ENCODE data around the gene SETBP1. TPM values are rescaled to one million over a fixed set of nuclear protein-coding genes. Genes with fewer than 3 reads are reported as not detected.

Gene SETBP1
- total RNA-seq, 2 donors from 2014 or later, result 77.9 to 79.6 TPM

- peaks cover 54 to 56% of the 10 kb centered on the region in 2 donors for H3K4me1 Mint-ChIP-seq (ENCODE audit: low read depth in 2 of 2)
- H3K36me3 Mint-ChIP-seq, result peaks cover 26% of the 10 kb centered on the region
- H3K27me3 Mint-ChIP-seq, result no peaks in the 10 kb centered on the region
- peak overlapping the region; percentile 71 to 97 for H3K27ac Mint-ChIP-seq
- H3K9me3 Mint-ChIP-seq, result no peaks in the 10 kb centered on the region
- H3K4me3 Mint-ChIP-seq, result peak overlapping the region; percentile 67
- ATAC-seq (peak in 1 of 2 donors; percentile 29), DNase-seq (ENCODE audit: low spot score) (no peak)
Observed at GRCh38 chr18:44702594-44702993, 21.9 kb downstream of the SETBP1 start.

- Mint-ChIP-seq H3K27me3 (no peaks in the 10 kb centered on the region), H3K36me3 (peaks cover 22% of the 10 kb centered on the region), H3K9me3 (no peaks in the 10 kb centered on the region), H3K4me1 (ENCODE audit: low read depth in 2 of 2) (peaks cover 57 to 63% of the 10 kb centered on the region in 2 donors), H3K4me3 (no peak overlapping the region), H3K27ac (peak overlapping the region in 1 of 2 donors; percentile 45)
- DNase-seq (ENCODE audit: low spot score) (no peak), ATAC-seq (no peak)
Observed at GRCh38 chr18:44704135-44704789, 23.6 kb downstream of the SETBP1 start.

- H3K27me3 Mint-ChIP-seq, result no peaks in the 10 kb centered on the region
- DNase-seq (ENCODE audit: low spot score) (no peak), ATAC-seq (no peak)
- H3K27ac Mint-ChIP-seq, result no peak overlapping the region
- H3K4me1 Mint-ChIP-seq (ENCODE audit: low read depth in 2 of 2), result peaks cover 58 to 64% of the 10 kb centered on the region in 2 donors
- peaks cover 22% of the 10 kb centered on the region for H3K36me3 Mint-ChIP-seq
- H3K9me3 Mint-ChIP-seq, result no peaks in the 10 kb centered on the region
- H3K4me3 Mint-ChIP-seq, result no peak overlapping the region
Observed at GRCh38 chr18:44705075-44705675, 24.5 kb downstream of the SETBP1 start.

- Mint-ChIP-seq H3K36me3 (peaks cover 16% of the 10 kb centered on the region), H3K27me3 (no peaks in the 10 kb centered on the region), H3K4me3 (no peak overlapping the region), H3K4me1 (ENCODE audit: low read depth in 2 of 2) (peaks cover 51 to 53% of the 10 kb centered on the region in 2 donors), H3K27ac (peak overlapping the region in 1 of 2 donors; percentile 29), H3K9me3 (no peaks in the 10 kb centered on the region)
- ATAC-seq (no peak), DNase-seq (ENCODE audit: low spot score) (no peak)
Observed at GRCh38 chr18:44708451-44709083, 27.9 kb downstream of the SETBP1 start.

GRCh38 chr18:44709307-44710126, 28.8 kb downstream of the SETBP1 start:
- Mint-ChIP-seq H3K36me3 (peaks cover 24% of the 10 kb centered on the region), H3K4me1 (ENCODE audit: low read depth in 2 of 2) (peaks cover 47 to 48% of the 10 kb centered on the region in 2 donors), H3K27me3 (no peaks in the 10 kb centered on the region), H3K4me3 (peak overlapping the region; percentile 58), H3K9me3 (no peaks in the 10 kb centered on the region), H3K27ac (peak overlapping the region; percentile 29 to 30)
- ATAC-seq (peak in 1 of 2 donors; percentile 54), DNase-seq (ENCODE audit: low spot score) (no peak)

GRCh38 chr18:44710931-44711330, 30.2 kb downstream of the SETBP1 start:
- DNase-seq (ENCODE audit: low spot score) (no peak), ATAC-seq (no peak)
- peaks cover 44 to 49% of the 10 kb centered on the region in 2 donors for H3K4me1 Mint-ChIP-seq (ENCODE audit: low read depth in 2 of 2)
- H3K9me3 Mint-ChIP-seq, result no peaks in the 10 kb centered on the region
- no peaks in the 10 kb centered on the region for H3K27me3 Mint-ChIP-seq
- H3K27ac Mint-ChIP-seq, result no peak overlapping the region
- H3K4me3 Mint-ChIP-seq, result no peak overlapping the region
- H3K36me3 Mint-ChIP-seq, result peaks cover 26% of the 10 kb centered on the region

GRCh38 chr18:44712025-44712424, 31.3 kb downstream of the SETBP1 start:
- DNase-seq (ENCODE audit: low spot score) (no peak), ATAC-seq (no peak)
- Mint-ChIP-seq H3K9me3 (no peaks in the 10 kb centered on the region), H3K27me3 (no peaks in the 10 kb centered on the region), H3K27ac (peak overlapping the region; percentile 10 to 76), H3K36me3 (peaks cover 22% of the 10 kb centered on the region), H3K4me3 (no peak overlapping the region), H3K4me1 (ENCODE audit: low read depth in 2 of 2) (peaks cover 49 to 54% of the 10 kb centered on the region in 2 donors)

GRCh38 chr18:44713435-44713834, 32.7 kb downstream of the SETBP1 start:
- no peak for ATAC-seq
- H3K27me3 Mint-ChIP-seq, result no peaks in the 10 kb centered on the region
- H3K4me1 Mint-ChIP-seq (ENCODE audit: low read depth in 2 of 2), result peaks cover 54 to 56% of the 10 kb centered on the region in 2 donors
- H3K9me3 Mint-ChIP-seq, result no peaks in the 10 kb centered on the region
- peaks cover 15% of the 10 kb centered on the region for H3K36me3 Mint-ChIP-seq
- DNase-seq (ENCODE audit: low spot score), result no peak
- H3K27ac Mint-ChIP-seq, result peak overlapping the region in 1 of 2 donors; percentile 23
- H3K4me3 Mint-ChIP-seq, result no peak overlapping the region

GRCh38 chr18:44714376-44714775, 33.7 kb downstream of the SETBP1 start:
- Mint-ChIP-seq H3K4me3 (no peak overlapping the region), H3K27me3 (no peaks in the 10 kb centered on the region), H3K36me3 (peaks cover 21% of the 10 kb centered on the region), H3K9me3 (no peaks in the 10 kb centered on the region), H3K27ac (no peak overlapping the region), H3K4me1 (ENCODE audit: low read depth in 2 of 2) (peaks cover 56 to 57% of the 10 kb centered on the region in 2 donors)
- ATAC-seq (no peak), DNase-seq (ENCODE audit: low spot score) (no peak)

- ATAC-seq (no peak), DNase-seq (ENCODE audit: low spot score) (no peak)
- peaks cover 26% of the 10 kb centered on the region for H3K36me3 Mint-ChIP-seq
- H3K9me3 Mint-ChIP-seq, result no peaks in the 10 kb centered on the region
- peaks cover 54% of the 10 kb centered on the region in 2 donors for H3K4me1 Mint-ChIP-seq (ENCODE audit: low read depth in 2 of 2)
- no peak overlapping the region for H3K27ac Mint-ChIP-seq
- no peak overlapping the region for H3K4me3 Mint-ChIP-seq
- no peaks in the 10 kb centered on the region for H3K27me3 Mint-ChIP-seq
Observed at GRCh38 chr18:44715245-44715644, 34.6 kb downstream of the SETBP1 start.

GRCh38 chr18:44715842-44716241, 35.2 kb downstream of the SETBP1 start:
- ATAC-seq (no peak), DNase-seq (ENCODE audit: low spot score) (no peak)
- Mint-ChIP-seq H3K27ac (peak overlapping the region in 1 of 2 donors; percentile 90), H3K4me3 (no peak overlapping the region), H3K9me3 (no peaks in the 10 kb centered on the region), H3K4me1 (ENCODE audit: low read depth in 2 of 2) (peaks cover 55 to 57% of the 10 kb centered on the region in 2 donors), H3K36me3 (peaks cover 28% of the 10 kb centered on the region), H3K27me3 (no peaks in the 10 kb centered on the region)

GRCh38 chr18:44716697-44717163, 36.0 kb downstream of the SETBP1 start:
- Mint-ChIP-seq H3K9me3 (no peaks in the 10 kb centered on the region), H3K36me3 (peaks cover 28% of the 10 kb centered on the region), H3K4me1 (ENCODE audit: low read depth in 2 of 2) (peaks cover 62% of the 10 kb centered on the region in 2 donors), H3K27ac (peak overlapping the region; percentile 35 to 90), H3K27me3 (no peaks in the 10 kb centered on the region), H3K4me3 (peak overlapping the region; percentile 41)
- peak; percentile 69 to 85 for ATAC-seq
- DNase-seq (ENCODE audit: low spot score), result no peak

- no peaks in the 10 kb centered on the region for H3K27me3 Mint-ChIP-seq
- H3K9me3 Mint-ChIP-seq, result no peaks in the 10 kb centered on the region
- H3K27ac Mint-ChIP-seq, result peak overlapping the region; percentile 25 to 76
- peaks cover 74 to 76% of the 10 kb centered on the region in 2 donors for H3K4me1 Mint-ChIP-seq (ENCODE audit: low read depth in 2 of 2)
- H3K4me3 Mint-ChIP-seq, result no peak overlapping the region
- no peak for ATAC-seq
- no peak for DNase-seq (ENCODE audit: low spot score)
- peaks cover 14% of the 10 kb centered on the region for H3K36me3 Mint-ChIP-seq
Observed at GRCh38 chr18:44719519-44720060, 38.9 kb downstream of the SETBP1 start.

Data from natural killer cell treated with Interleukin-12 subunit alpha and Interleukin-12 subunit beta and Interleukin-15 and Interleukin-18, amount 100 ng/mL, for 72 hours (primary cell).